NCI-H2196 treated with DMSO at 0.1 percent for 48 hours (cell line): Measurements from ENCODE around the gene IFNA14.
"Not testable (repeated sequence)": the region's sequence is repeated elsewhere in the genome, so short reads cannot be mapped to it uniquely, and the experiment has no call there.

ENCODE experiments used
- DNase-seq: peaks from one replicate; lab custom pipeline; 2025; ENCODE audit not compliant: unreplicated experiment; lab: John Stamatoyannopoulos, UW

The IFNA14 gene

DNA sequence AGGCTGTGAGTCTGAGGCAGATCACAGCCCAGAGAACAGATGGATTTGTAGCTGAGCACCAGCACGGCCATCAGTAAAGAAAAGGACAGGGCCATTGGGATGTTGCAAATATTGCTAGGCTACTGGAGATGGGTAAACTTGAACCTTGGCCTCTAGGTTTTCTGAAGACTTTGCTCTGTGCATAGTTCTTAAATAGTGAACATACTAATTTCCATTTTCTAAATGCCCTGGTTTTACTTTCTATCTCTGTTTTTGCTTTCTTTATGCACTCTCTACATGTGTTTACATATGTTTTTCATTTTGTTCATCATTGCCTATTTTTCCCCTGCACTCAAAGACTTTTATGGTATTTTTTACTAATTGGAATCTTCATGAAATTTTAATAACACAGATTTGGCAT lies 22.6 kb downstream of the IFNA14 start, which contains the start of gene IFNA16:
IFNA16 (minus strand) TSS at position 101 of the 400 bp plus-strand sequence; CDS start at position 95, 6 bp downstream.
- not testable (repeated sequence) for DNase-seq

DNA sequence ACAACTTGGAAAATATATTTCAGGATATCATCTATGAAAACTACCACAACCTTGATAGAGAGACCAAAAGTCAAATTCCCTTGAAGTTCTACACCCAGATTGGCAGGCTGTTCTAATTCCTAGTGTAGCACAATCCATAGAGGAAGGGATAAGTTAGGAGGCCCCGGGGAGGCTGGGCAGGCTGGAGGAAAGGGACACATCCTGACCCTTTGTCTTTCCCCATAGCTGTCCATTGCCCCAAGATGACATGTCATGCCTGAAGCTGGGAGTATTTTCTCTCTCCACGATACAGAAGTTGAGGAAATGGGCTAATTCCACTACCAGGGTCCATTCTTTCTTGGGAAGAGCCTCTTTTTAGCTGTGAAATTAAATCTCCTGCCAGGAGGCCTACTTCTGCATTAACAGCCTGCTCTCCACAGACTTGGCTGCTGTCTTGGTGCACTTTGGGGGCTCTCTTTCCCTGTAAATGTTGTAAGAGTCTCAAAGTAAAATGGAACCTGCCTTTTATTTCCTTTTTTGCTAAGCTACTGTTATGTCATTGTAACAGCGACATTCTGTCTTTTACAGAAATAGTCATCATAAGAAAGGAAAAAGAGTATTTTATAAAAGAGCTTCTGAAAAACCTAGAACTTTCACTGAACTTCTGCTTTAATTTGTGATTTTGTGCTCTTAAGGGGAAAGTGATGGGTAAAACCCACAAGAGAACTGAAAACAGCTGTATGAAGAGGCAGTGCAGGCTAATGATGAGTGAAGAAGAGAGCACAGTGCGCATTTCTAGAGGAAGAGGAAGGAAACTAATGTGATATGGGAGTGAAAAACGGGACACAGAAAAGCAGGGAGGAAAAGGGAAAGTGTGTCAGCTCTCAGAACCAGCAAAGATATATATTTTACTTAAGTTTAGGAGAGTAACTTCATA lies 26.1 kb downstream of the IFNA14 start:
- DNase-seq: not testable (repeated sequence)

DNA sequence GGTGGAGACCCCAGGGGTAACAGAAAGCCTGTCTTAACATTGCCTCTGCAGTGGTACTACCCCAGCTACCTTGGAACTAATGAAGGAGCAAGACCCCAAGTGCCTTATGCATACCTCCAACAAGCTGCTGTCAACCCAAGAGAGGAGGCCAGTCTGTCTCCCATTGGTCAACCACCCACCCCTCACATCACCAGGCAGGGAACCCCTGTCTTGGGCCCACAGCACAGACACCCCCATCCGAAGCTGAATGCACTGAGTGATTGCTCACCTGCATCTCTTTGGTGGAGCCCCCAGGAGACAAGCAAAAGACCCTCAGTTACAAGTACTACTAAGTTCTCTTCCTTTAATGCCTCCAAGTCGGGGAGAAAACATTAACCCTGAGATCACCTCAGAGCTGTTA lies 27.6 kb downstream of the IFNA14 start:
- not testable (repeated sequence) for DNase-seq

DNA sequence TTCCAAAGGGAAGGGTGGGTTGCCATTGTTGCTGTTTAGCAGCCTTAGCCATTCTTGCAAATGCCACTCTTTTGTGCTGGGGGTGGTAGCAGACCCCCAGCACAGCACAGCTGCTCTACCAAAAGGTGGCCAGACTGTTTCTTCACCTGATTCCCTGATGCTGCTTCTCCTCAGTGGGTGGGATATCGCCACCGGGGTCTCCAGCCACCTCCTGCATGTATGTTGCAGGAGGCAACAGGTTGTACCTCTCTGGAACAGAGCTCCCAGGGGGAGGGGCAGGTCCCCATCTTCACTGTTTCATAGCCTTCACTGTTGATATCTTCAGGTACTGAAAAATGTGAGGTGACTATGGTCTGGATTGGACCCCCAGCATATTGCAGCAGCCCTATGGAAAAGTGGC lies 29.0 kb downstream of the IFNA14 start:
- not testable (repeated sequence) for DNase-seq

DNA sequence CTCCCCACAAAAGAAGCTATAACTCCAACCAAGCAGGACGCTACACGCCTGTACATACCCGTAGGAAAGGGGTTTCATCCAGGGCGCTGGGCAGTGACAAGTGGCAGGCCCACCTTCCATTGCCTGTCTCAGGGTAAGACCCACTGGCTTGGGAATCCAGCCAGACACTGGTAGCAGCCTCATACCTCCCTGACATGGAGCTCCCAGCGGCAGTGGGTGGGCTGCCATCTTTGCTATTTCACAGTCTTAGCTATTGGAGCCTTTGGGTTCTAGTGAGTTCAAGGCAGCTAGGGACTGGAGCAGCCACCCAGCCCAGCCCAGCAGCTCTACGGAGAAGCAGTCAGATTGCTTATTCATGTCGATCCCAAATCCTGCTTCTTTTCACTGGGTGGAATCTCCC lies 29.5 kb downstream of the IFNA14 start:
- no peak for DNase-seq

DNA sequence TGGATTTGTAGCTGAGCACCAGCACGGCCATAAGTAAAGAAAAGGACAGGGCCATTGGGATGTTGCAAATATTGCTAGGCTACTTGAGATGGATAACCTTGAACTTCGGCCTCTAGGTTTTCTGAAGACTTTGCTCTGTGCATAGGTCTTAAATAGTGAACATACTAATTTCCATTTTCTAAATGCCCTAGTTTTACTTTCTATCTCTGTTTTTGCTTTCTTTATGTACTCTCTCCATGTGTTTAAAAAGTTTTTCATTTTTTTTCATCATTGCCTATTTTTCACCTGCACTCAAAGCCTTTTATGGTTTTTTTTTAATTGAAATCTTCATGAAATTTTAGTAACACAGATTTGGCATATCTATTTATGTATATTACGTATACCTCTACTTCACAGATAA lies 32.8 kb downstream of the IFNA14 start, which contains the start of gene IFNA10:
IFNA10 (minus strand) TSS at position 101 of the 400 bp plus-strand sequence; CDS start at position 55, 46 bp downstream.
- DNase-seq: not testable (repeated sequence)

DNA sequence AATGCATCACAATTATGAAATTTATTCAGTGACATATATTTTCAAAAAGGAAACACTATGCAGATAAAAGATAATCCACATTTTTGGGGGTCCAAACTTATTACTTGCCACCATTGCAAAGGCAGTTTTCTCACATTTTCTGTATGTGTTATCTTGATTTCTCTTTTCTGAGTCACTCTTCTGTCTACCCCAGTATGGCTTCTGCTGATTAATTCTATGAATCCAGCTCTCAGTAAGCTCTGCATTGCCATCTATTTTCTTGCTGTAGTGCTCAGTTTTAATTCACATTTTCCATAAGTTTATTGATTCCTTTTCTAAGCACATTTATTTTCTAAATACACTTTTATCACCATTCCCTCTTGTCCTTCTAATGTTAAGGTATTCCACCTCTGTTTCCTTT lies 34.6 kb downstream of the IFNA14 start:
- no peak for DNase-seq

DNA sequence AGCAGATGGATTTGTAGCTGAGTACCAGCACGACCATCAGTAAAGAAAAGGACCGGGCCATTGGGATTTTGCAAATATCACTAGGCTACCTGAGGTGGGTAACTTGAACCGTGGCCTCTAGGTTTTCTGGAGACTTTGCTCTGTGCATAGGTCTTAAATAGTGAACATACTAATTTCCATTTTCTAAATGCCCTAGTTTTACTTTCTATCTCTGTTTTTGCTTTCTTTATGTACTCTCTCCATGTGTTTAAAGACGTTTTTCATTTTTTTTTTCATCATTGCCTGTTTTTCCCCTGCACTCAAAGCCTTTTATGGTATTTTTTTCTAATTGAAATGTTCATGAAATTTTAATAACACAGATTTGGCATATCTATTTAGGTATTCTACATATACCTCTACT lies 37.7 kb downstream of the IFNA14 start, which contains the start of gene IFNA7:
IFNA7 (minus strand) TSS at position 101 of the 400 bp plus-strand sequence; CDS start at position 61, 40 bp downstream.
- not testable (repeated sequence) for DNase-seq

DNA sequence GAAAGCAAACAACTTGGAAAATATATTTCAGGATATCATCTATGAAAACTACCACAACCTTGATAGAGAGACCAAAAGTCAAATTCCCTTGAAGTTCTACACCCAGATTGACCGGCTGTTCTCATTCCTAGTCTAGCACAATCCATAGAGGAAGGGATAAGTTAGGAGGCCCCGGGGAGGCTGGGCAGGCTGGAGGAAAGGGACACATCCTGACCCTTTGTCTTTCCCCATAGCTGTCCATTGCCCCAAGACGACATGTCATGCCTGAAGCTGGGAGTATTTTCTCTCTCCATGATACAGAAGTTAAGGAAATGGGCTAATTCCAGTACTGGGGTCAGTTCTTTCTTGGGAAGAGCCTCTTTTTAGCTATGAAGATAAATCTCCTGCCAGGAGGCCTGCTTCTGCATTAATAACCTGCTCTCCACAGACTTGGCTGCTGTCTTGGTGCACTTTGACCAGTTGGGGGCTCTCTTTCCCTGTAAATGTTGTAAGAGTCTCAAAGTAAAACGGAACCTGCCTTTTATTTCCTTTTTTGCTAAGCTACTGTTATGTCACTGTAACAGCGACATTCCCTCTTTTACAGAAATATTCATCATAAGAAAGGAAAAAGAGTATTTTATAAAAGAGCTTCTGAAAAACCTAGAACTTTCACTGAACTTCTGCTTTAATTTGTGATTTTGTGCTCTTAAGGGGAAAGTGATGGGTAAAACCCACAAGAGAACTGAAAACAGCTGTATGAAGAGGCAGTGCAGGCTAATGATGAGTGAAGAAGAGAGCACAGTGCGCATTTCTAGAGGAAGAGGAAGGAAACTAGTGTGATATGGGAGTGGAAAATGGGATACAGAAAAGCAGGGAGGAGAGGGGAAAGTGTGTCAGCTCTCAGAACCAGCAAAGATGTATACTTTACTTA lies 44.7 kb downstream of the IFNA14 start:
- not testable (repeated sequence) for DNase-seq
